Common myeloid progenitor, CD34-positive (primary cell): Measurements from ENCODE around the gene PIAS1.

Experiments
- CTCF ChIA-PET: fragments of 350-600 bp; sonication (Branson Sonifier 250); formaldehyde crosslinking; loops from one replicate; lab custom pipeline; 2021; ENCODE audit warnings: antibody characterized with exemption; lab: Charles Lee
- POLR2A ChIA-PET: fragments of 350-600 bp; sonication (Branson Sonifier 250); formaldehyde crosslinking; loops from one replicate; lab custom pipeline; 2021; ENCODE audit warnings: antibody characterized with exemption; lab: Charles Lee
- DNase-seq, 3 donors: peaks; one replicate each; pipeline versions ENCODE4 v3.0.0 to v3.0.0-alpha.2; 2013
- H3K27ac ChIP-seq, 2 experiments: 1 replicate in 1 of 2; 2 replicates in 1 of 2; pipeline ENCODE4 v1.7.0; 2013; ENCODE audit warnings: inconsistent platforms in 2 of 2, low read length in 2 of 2, mild to moderate bottlenecking in 2 of 2, low read depth in 1 of 2, moderate library complexity in 1 of 2; ENCODE audit not compliant: severe bottlenecking in 2 of 2, insufficient read depth in 1 of 2, poor library complexity in 1 of 2
- H3K27me3 ChIP-seq, 5 experiments: replicated peaks in 2 of 5; 1 replicate in 3 of 5; 2 replicates in 2 of 5; pipeline versions ENCODE4 v1.6.1 to v1.7.0; 2013; ENCODE audit warnings: low read length in 4 of 5, mild to moderate bottlenecking in 2 of 5, moderate library complexity in 2 of 5, inconsistent platforms in 1 of 5; ENCODE audit not compliant: insufficient read depth in 5 of 5, control insufficient read depth in 4 of 5
- H3K36me3 ChIP-seq, 4 experiments: 1 replicate in 2 of 4; 2 replicates in 2 of 4; pipeline versions ENCODE4 v1.6.1 to v1.7.0; 2013; ENCODE audit warnings: low read length in 3 of 4, control low read depth in 1 of 4, mild to moderate bottlenecking in 1 of 4; ENCODE audit not compliant: control insufficient read depth in 4 of 4, insufficient read depth in 4 of 4
- H3K4me1 ChIP-seq, 4 experiments: 1 replicate in 3 of 4; 2 replicates in 1 of 4; pipeline versions ENCODE4 v1.6.1 to v1.7.1; 2013; ENCODE audit warnings: low read length in 3 of 4, mild to moderate bottlenecking in 3 of 4, control low read depth in 1 of 4, inconsistent platforms in 1 of 4, moderate library complexity in 1 of 4; ENCODE audit not compliant: control insufficient read depth in 4 of 4, insufficient read depth in 4 of 4; ENCODE audit errors: control extremely low read depth in 1 of 4
- H3K4me3 ChIP-seq, 7 experiments: 1 replicate in 4 of 7; 2 replicates in 3 of 7; pipeline versions ENCODE4 v1.5.1 to v1.7.0; 2013; ENCODE audit warnings: mild to moderate bottlenecking in 7 of 7, low read length in 6 of 7, moderate library complexity in 6 of 7, inconsistent platforms in 2 of 7, low read depth in 2 of 7, control low read depth in 1 of 7; ENCODE audit not compliant: insufficient read depth in 4 of 7, control insufficient read depth in 1 of 7; ENCODE audit errors: extremely low read depth in 1 of 7
- H3K9me3 ChIP-seq, 5 experiments: 1 replicate in 4 of 5; 2 replicates in 1 of 5; pipeline versions ENCODE4 v1.6.1 to v1.7.1; 2013; ENCODE audit warnings: low read length in 4 of 5, mild to moderate bottlenecking in 2 of 5, inconsistent platforms in 1 of 5, low read depth in 1 of 5, moderate library complexity in 1 of 5; ENCODE audit not compliant: control insufficient read depth in 4 of 5, insufficient read depth in 2 of 5; ENCODE audit errors: control extremely low read depth in 1 of 5
- WGBS: methylation state at CpG from one replicate; pipeline ENCODE4 v1.1.5; 2013; ENCODE audit not compliant: insufficient coverage; 5-methylcytosine and 5-hydroxymethylcytosine counted together

PIAS1 gene

GRCh38 chr15:68075764-68076385 is 21.8 kb downstream of the PIAS1 start:
- no peak for DNase-seq
- Histone ChIP-seq H3K4me3 (no peak overlapping the region), H3K4me1 (peaks cover 1 to 22% (median 11%) of the 10 kb centered on the region in 4 experiments), H3K27ac (no peak overlapping the region), H3K27me3 (no peaks in the 10 kb centered on the region), H3K36me3 (no peaks in the 10 kb centered on the region), H3K9me3 (no peaks in the 10 kb centered on the region)
- CTCF ChIA-PET: no interaction called here
- 100% methylated on average over 17 of the region's 18 CpGs for WGBS
- POLR2A ChIA-PET: no interaction called here

- Histone ChIP-seq H3K36me3 (no peaks in the 10 kb centered on the region), H3K27ac (no peak overlapping the region), H3K9me3 (no peaks in the 10 kb centered on the region), H3K4me1 (peaks cover 10 to 39% (median 24%) of the 10 kb centered on the region in 4 experiments), H3K27me3 (no peaks in the 10 kb centered on the region), H3K4me3 (no peak overlapping the region)
- ChIA-PET POLR2A (no interaction called here), CTCF (no interaction called here)
- peak in 2 of 3 donors; percentile 25 to 46 for DNase-seq
- WGBS: 38% methylated on average over 2 of the region's 3 CpGs
Observed at GRCh38 chr15:68078365-68078764, 24.2 kb downstream of the PIAS1 start.

GRCh38 chr15:68080334-68080733 is 26.2 kb downstream of the PIAS1 start:
- Histone ChIP-seq H3K9me3 (no peaks in the 10 kb centered on the region), H3K27ac (no peak overlapping the region), H3K4me3 (no peak overlapping the region), H3K27me3 (no peaks in the 10 kb centered on the region), H3K4me1 (peaks cover 10 to 39% (median 24%) of the 10 kb centered on the region in 4 experiments), H3K36me3 (no peaks in the 10 kb centered on the region)
- CTCF ChIA-PET: interaction anchor here (2.5 kb wide), 1 partner anchor 10 kb away, joined by 8 read pairs; no protein-coding TSS in a partner anchor
- no peak for DNase-seq
- POLR2A ChIA-PET: interaction anchor here (1.7 kb wide), 1 partner anchor 26 kb away, joined by 7 read pairs; the partner anchor contains the start of gene PIAS1
- 100% methylated on average over 1 of the region's 1 CpG for WGBS

- CTCF ChIA-PET: interaction anchor here (2.5 kb wide), 1 partner anchor 10 kb away, joined by 8 read pairs; no protein-coding TSS in a partner anchor
- WGBS: 100% methylated on average over 1 of the region's 3 CpGs
- H3K4me1 ChIP-seq: peaks cover 10 to 39% (median 24%) of the 10 kb centered on the region in 4 experiments
- no peak overlapping the region for H3K4me3 ChIP-seq
- no peaks in the 10 kb centered on the region for H3K36me3 ChIP-seq
- H3K27ac ChIP-seq: no peak overlapping the region
- H3K27me3 ChIP-seq: no peaks in the 10 kb centered on the region
- no peak for DNase-seq
- POLR2A ChIA-PET: interaction anchor here (1.7 kb wide), 1 partner anchor 27 kb away, joined by 7 read pairs; the partner anchor contains the start of gene PIAS1
- H3K9me3 ChIP-seq: no peaks in the 10 kb centered on the region
Observed at GRCh38 chr15:68080783-68081182, 26.7 kb downstream of the PIAS1 start.

- DNase-seq: peak in 2 of 3 donors; percentile 23 to 37
- Histone ChIP-seq H3K36me3 (peaks cover 0 to 8% (median 5%) of the 10 kb centered on the region in 4 experiments), H3K4me3 (peak overlapping the region in 1 of 7 experiments; percentile 11), H3K27ac (no peak overlapping the region), H3K9me3 (no peaks in the 10 kb centered on the region), H3K27me3 (no peaks in the 10 kb centered on the region), H3K4me1 (peaks cover 10 to 39% (median 24%) of the 10 kb centered on the region in 4 experiments)
- 0% methylated on average over 1 of the region's 4 CpGs for WGBS
- CTCF ChIA-PET: interaction anchor here (1.0 to 2.5 kb wide), 4 partner anchors 9 to 219 kb away, joined by 3 to 8 read pairs (median 5); no protein-coding TSS in a partner anchor
- POLR2A ChIA-PET: interaction anchor here (0.6 to 1.7 kb wide), 3 partner anchors 16 to 236 kb away, joined by 3 to 7 read pairs (median 3); partner anchors contain the start of gene PIAS1
Observed at GRCh38 chr15:68081869-68082505, 27.9 kb downstream of the PIAS1 start.

GRCh38 chr15:68082735-68083134 is 28.6 kb downstream of the PIAS1 start:
- Histone ChIP-seq H3K9me3 (no peaks in the 10 kb centered on the region), H3K4me1 (peaks cover 10 to 34% (median 21%) of the 10 kb centered on the region in 4 experiments), H3K27me3 (no peaks in the 10 kb centered on the region), H3K4me3 (no peak overlapping the region), H3K27ac (no peak overlapping the region), H3K36me3 (peaks cover 0 to 14% (median 5%) of the 10 kb centered on the region in 4 experiments)
- no CpG with 5 or more reads among the region's 3 CpGs for WGBS
- DNase-seq: no peak
- ChIA-PET CTCF (interaction anchor here (1.3 to 2.5 kb wide), 3 partner anchors 8 to 220 kb away, joined by 3 to 8 read pairs (median 7); no protein-coding TSS in a partner anchor), POLR2A (interaction anchor here (0.6 to 0.7 kb wide), 2 partner anchors 17 to 237 kb away, joined by 3 read pairs; no protein-coding TSS in a partner anchor)
